HepG2 (cell line): ENCODE data around the gene PGM3. TPM values are rescaled to one million over a fixed set of nuclear protein-coding genes. Genes with fewer than 3 reads are reported as not detected.

Source experiments
- CAMTA2 ChIP-seq: sonication (generic); formaldehyde crosslinking; IDR thresholded peaks from 2 replicates; pipeline ENCODE4 v1.4.0; 2020; ENCODE audit warnings: mild to moderate bottlenecking, missing genetic modification reagents, borderline replicate concordance
- CC2D1A ChIP-seq: sonication (generic); formaldehyde crosslinking; IDR thresholded peaks from 2 replicates; pipeline ENCODE4 v1.8.1; 2023; ENCODE audit warnings: mild to moderate bottlenecking, missing genetic modification reagents
- CCDC6 ChIP-seq: sonication (generic); formaldehyde crosslinking; IDR thresholded peaks from 2 replicates; pipeline ENCODE4 v1.8.1; 2022; ENCODE audit warnings: mild to moderate bottlenecking, missing genetic modification reagents, moderate library complexity
- GABPB1 ChIP-seq: IDR thresholded peaks from 2 replicates; pipeline ENCODE4 v1.6.1; 2016; ENCODE audit warnings: mild to moderate bottlenecking, missing genetic modification reagents, moderate library complexity, missing compliant biosample characterization
- HNF4G ChIP-seq, 2 experiments: sonication (generic) in 1 of 2; formaldehyde crosslinking in 1 of 2; IDR thresholded peaks; 2 replicates each; pipeline versions ENCODE4 v1.4.0 to v1.6.1; 2011 to 2020; ENCODE audit warnings: borderline replicate concordance in 2 of 2, low read depth in 2 of 2, mild to moderate bottlenecking in 2 of 2, low read length in 1 of 2, missing genetic modification reagents in 1 of 2, moderate library complexity in 1 of 2
- KAT7 ChIP-seq: IDR thresholded peaks from 2 replicates; pipeline ENCODE4 v1.6.1; 2018; ENCODE audit warnings: borderline replicate concordance, missing compliant biosample characterization
- KMT2A ChIP-seq: sonication (generic); formaldehyde crosslinking; IDR thresholded peaks from 2 replicates; pipeline ENCODE4 v1.4.0; 2020; ENCODE audit warnings: missing genetic modification reagents
- MED1 ChIP-seq: sonication (generic); formaldehyde crosslinking; IDR thresholded peaks from 2 replicates; pipeline ENCODE4 v1.4.0; 2020; ENCODE audit warnings: missing genetic modification reagents
- NR2F2 ChIP-seq: IDR thresholded peaks from 2 replicates; pipeline ENCODE4 v1.6.1; 2012; ENCODE audit warnings: low read depth, inconsistent platforms, borderline replicate concordance
- POGZ ChIP-seq: sonication (generic); formaldehyde crosslinking; IDR thresholded peaks from 2 replicates; pipeline ENCODE4 v1.4.0; 2020; ENCODE audit warnings: mild to moderate bottlenecking, missing genetic modification reagents
- RBAK ChIP-seq: sonication (generic); formaldehyde crosslinking; IDR thresholded peaks from 2 replicates; pipeline ENCODE4 v1.5.1; 2020; ENCODE audit warnings: mild to moderate bottlenecking, missing genetic modification reagents
- SETDB1 ChIP-seq: sonication (generic); formaldehyde crosslinking; IDR thresholded peaks from 2 replicates; pipeline ENCODE4 v1.5.1; 2020; ENCODE audit warnings: missing genetic modification reagents, mild to moderate bottlenecking, borderline replicate concordance
- ZBTB42 ChIP-seq: sonication (generic); formaldehyde crosslinking; IDR thresholded peaks from 2 replicates; pipeline ENCODE4 v1.5.0; 2020; ENCODE audit warnings: mild to moderate bottlenecking, missing genetic modification reagents
- ZNF234 ChIP-seq: sonication (generic); formaldehyde crosslinking; conservative IDR thresholded peaks from 2 replicates; pipeline ENCODE4 v1.5.1; 2020; ENCODE audit warnings: mild to moderate bottlenecking, missing genetic modification reagents
- ZNF280B ChIP-seq: sonication (generic); formaldehyde crosslinking; IDR thresholded peaks from 2 replicates; pipeline ENCODE4 v1.5.0; 2020; ENCODE audit warnings: missing genetic modification reagents, mild to moderate bottlenecking, borderline replicate concordance
- ZNF343 ChIP-seq: sonication (generic); formaldehyde crosslinking; IDR thresholded peaks from 2 replicates; pipeline ENCODE4 v1.4.0; 2020; ENCODE audit warnings: mild to moderate bottlenecking, missing genetic modification reagents
- ZNF644 ChIP-seq: IDR thresholded peaks from 2 replicates; pipeline ENCODE4 v1.6.1; 2016; ENCODE audit warnings: low read depth
- ZSCAN20 ChIP-seq: sonication (generic); formaldehyde crosslinking; IDR thresholded peaks from 2 replicates; pipeline ENCODE4 v1.4.0; 2020; ENCODE audit warnings: missing genetic modification reagents, mild to moderate bottlenecking, borderline replicate concordance
- ZSCAN31 ChIP-seq: sonication (generic); formaldehyde crosslinking; IDR thresholded peaks from 2 replicates; pipeline ENCODE4 v1.5.0; 2020; ENCODE audit warnings: low read depth, mild to moderate bottlenecking, missing genetic modification reagents
- polyA plus RNA-seq, 8 experiments: library from polyadenylated mRNA; depleted of rRNA in 3 of 8; stranded (reverse) in 7 of 8; unstranded in 1 of 8; fragments of >200 nt; fragmentation: Illumina TruSeq in 4 of 8; extraction: Trizol in 4 of 8; gene quantifications; 2 replicates each; pipeline versions ENCODE4 v1.2.1 to v1.2.3, GENCODE V29; 2011 to 2016; ENCODE audit warnings: low read depth in 4 of 8, missing spikeins in 1 of 8, mixed read lengths in 1 of 8; ENCODE audit not compliant: insufficient read depth in 1 of 8
- total RNA-seq, 5 experiments: library from RNA; depleted of rRNA; stranded (reverse); fragments of >200 nt; fragmentation: Illumina TruSeq; extraction: Trizol; gene quantifications; 2 replicates each; pipeline ENCODE4 v1.2.3, GENCODE V29; 2016; ENCODE audit warnings: low read depth in 1 of 5
- TF ChIP-seq, protein P1 (sequence below): sonication (generic); formaldehyde crosslinking; IDR thresholded peaks from 2 replicates; pipeline ENCODE4 v1.8.1; 2023; ENCODE audit warnings: missing genetic modification reagents, mild to moderate bottlenecking, borderline replicate concordance
- TF ChIP-seq, protein P2 (sequence below): sonication (generic); formaldehyde crosslinking; IDR thresholded peaks from 2 replicates; pipeline ENCODE4 v1.8.1; 2023; ENCODE audit warnings: mild to moderate bottlenecking, missing genetic modification reagents
- TF ChIP-seq, protein P3 (sequence below): sonication (generic); formaldehyde crosslinking; IDR thresholded peaks from 2 replicates; pipeline ENCODE4 v1.8.1; 2023; ENCODE audit warnings: missing genetic modification reagents, inconsistent platforms, borderline replicate concordance
- TF ChIP-seq, protein P4 (sequence below): sonication (generic); formaldehyde crosslinking; IDR thresholded peaks from 2 replicates; pipeline ENCODE4 v1.4.0; 2020; ENCODE audit warnings: missing genetic modification reagents
- TF ChIP-seq, protein P5 (sequence below): sonication (generic); formaldehyde crosslinking; IDR thresholded peaks from 2 replicates; pipeline ENCODE4 v1.4.0; 2020; ENCODE audit warnings: missing genetic modification reagents

The PGM3 gene
- total and polyA plus RNA-seq, 2 of the 13 experiments (the other 11 are each of a cell fraction or from before 2014, with no cell fraction given), result 72.5 to 163 TPM

DNA sequence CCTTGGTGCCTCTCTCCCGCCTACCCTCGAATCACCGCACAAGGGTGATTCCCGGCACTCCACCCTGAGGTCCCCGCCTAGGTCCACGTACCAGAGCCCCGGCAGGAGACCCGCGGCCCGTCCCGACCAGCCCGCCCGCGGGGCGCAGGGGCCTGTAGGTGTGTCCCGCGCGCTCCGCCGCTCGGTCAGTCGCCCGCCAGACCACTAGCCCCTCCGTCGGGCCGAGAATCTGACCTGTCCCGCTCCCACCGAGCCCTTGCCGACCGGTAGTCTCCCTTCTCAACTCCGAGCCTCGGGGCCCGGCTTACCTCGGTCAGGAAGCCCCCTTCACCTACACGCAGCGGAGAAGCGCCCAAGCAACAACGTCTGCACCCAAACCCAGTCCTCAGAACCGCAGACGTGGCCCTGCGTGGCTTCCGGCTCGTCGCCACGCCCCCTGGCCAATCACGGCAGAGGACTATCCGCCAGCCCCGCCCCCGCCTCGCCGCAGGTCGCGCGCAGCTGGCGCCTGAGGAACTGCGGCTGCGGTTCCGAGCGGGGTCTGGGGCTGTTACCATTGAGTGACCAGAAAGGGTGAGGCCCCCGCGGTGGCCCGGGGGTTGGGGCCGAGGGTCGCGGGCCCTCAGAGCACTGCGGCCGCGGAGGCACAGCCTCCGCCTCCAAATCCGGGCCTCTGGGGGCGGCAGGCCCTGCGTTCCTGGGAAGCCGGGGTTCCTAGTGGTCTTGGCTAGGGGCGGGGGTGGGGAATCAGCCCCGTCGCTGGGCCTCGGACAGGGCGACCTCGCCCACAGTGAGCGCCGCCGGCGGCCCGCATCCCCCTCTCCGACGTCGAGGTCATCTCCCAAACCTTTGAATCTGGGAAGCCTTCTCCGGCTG lies at the start of gene PGM3, which contains the start of gene RWDD2A (continued):
- TF ChIP-seq, protein P1, sequence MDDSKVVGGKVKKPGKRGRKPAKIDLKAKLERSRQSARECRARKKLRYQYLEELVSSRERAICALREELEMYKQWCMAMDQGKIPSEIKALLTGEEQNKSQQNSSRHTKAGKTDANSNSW, result no peak; the same call in 1 of the 2 replicates
- TF ChIP-seq HNF4G (IDR thresholded peaks at IDR 0.05; ENCODE audit: borderline replicate concordance, low read depth, low read length) (no peak), HNF4G (CRISPR knock-in tag; IDR thresholded peaks at IDR 0.05; ENCODE audit: borderline replicate concordance, low read depth) (peak; percentile 69; the same call in 1 of the 2 replicates), NR2F2 (no peak), RBAK (CRISPR knock-in tag) (no peak), POGZ (peak; percentile 70), ZNF644 (CRISPR knock-in tag) (no peak), CAMTA2 (CRISPR knock-in tag) (no peak), MED1 (peak; percentile 81), GABPB1 (peak; percentile 95), KAT7 (CRISPR knock-in tag) (peak; percentile 53), CC2D1A (CRISPR knock-in tag) (no peak), ZBTB42 (CRISPR knock-in tag) (no peak), ZSCAN31 (CRISPR knock-in tag) (peak; percentile 75; the same call in 1 of the 2 replicates), SETDB1 (CRISPR knock-in tag) (no peak), ZNF280B (no peak; the same call in 1 of the 2 replicates), KMT2A (peak; percentile 81), ZNF234 (no peak), ZNF343 (CRISPR knock-in tag) (peak; percentile 58; the same call in 1 of the 2 replicates), ZSCAN20 (peak; percentile 4; the same call in 1 of the 2 replicates), CCDC6 (CRISPR knock-in tag) (peak; percentile 65; the same call in 1 of the 2 replicates)
- TF ChIP-seq, protein P2, sequence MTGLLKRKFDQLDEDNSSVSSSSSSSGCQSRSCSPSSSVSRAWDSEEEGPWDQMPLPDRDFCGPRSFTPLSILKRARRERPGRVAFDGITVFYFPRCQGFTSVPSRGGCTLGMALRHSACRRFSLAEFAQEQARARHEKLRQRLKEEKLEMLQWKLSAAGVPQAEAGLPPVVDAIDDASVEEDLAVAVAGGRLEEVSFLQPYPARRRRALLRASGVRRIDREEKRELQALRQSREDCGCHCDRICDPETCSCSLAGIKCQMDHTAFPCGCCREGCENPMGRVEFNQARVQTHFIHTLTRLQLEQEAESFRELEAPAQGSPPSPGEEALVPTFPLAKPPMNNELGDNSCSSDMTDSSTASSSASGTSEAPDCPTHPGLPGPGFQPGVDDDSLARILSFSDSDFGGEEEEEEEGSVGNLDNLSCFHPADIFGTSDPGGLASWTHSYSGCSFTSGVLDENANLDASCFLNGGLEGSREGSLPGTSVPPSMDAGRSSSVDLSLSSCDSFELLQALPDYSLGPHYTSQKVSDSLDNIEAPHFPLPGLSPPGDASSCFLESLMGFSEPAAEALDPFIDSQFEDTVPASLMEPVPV (CRISPR knock-in tag), result peak; percentile 75; the same call in 1 of the 2 replicates
- TF ChIP-seq, protein P3, sequence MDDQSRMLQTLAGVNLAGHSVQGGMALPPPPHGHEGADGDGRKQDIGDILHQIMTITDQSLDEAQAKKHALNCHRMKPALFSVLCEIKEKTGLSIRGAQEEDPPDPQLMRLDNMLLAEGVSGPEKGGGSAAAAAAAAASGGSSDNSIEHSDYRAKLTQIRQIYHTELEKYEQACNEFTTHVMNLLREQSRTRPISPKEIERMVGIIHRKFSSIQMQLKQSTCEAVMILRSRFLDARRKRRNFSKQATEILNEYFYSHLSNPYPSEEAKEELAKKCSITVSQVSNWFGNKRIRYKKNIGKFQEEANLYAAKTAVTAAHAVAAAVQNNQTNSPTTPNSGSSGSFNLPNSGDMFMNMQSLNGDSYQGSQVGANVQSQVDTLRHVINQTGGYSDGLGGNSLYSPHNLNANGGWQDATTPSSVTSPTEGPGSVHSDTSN, result no peak
- TF ChIP-seq, protein P4, sequence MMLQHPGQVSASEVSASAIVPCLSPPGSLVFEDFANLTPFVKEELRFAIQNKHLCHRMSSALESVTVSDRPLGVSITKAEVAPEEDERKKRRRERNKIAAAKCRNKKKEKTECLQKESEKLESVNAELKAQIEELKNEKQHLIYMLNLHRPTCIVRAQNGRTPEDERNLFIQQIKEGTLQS (CRISPR knock-in tag), result 0 out of 2 replicates have a peak, but pooled peaks have one; percentile 47
- TF ChIP-seq, protein P5, sequence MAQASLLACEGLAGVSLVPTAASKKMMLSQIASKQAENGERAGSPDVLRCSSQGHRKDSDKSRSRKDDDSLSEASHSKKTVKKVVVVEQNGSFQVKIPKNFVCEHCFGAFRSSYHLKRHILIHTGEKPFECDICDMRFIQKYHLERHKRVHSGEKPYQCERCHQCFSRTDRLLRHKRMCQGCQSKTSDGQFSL, result no peak
